IPS-18a (cell line): ENCODE results near the gene METTL13.

Source experiments
- H3K27ac ChIP-seq: one replicate; pipeline ENCODE4 v1.5.1; 2013; ENCODE audit warnings: low read length
- H3K27me3 ChIP-seq: one replicate; pipeline ENCODE4 v1.6.1; 2013; ENCODE audit warnings: mild to moderate bottlenecking, low read length; ENCODE audit not compliant: control insufficient read depth, insufficient read depth
- H3K36me3 ChIP-seq: one replicate; pipeline ENCODE4 v1.6.1; 2013; ENCODE audit warnings: low read depth, low read length; ENCODE audit not compliant: control insufficient read depth
- H3K4me1 ChIP-seq: one replicate; pipeline ENCODE4 v1.6.1; 2013; ENCODE audit warnings: low read depth, low read length; ENCODE audit not compliant: control insufficient read depth
- H3K4me3 ChIP-seq: one replicate; pipeline ENCODE4 v1.5.1; 2013; ENCODE audit warnings: low read length
- H3K9ac ChIP-seq: one replicate; pipeline ENCODE4 v1.6.1; 2013; ENCODE audit warnings: mild to moderate bottlenecking, low read length, moderate library complexity
- H3K9me3 ChIP-seq: one replicate; pipeline ENCODE4 v1.6.1; 2013; ENCODE audit warnings: low read depth, low read length; ENCODE audit not compliant: control insufficient read depth

METTL13 gene

DNA sequence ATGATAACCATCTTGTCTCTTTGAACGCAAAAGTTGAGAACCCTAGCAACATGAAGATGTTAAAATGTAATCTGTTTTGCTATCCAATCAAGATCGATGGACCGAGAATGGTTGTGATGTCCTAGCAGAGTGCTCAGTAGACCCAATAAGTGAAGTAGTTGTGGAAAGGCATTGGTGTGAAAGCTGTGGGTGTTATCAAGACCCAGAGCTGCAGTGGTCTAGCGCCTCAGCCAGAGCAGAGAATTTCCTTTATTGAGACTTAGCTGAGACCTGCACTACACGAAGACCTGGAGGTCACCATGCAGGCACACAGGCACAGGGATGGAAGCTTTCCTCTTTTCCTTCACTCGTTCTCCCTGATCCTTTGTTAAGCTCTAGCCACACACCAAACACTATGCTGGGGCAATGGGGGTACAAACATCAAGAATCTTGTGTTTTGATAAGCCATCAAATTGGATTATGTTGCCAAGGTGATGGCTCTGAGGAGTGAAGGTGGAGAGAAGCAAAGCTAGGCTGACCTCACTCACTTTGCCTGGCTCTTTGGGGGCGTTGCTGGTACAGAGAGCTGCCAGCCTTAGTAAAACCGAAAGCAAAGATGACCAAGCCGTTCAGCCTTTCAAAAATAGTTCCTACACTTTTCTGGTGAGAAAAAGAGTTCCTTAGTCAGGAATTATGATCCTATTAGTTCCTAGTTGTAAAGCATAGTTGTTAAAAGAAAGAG, 24.1 kb downstream of the METTL13 start:
- H3K36me3 ChIP-seq: no peaks in the 10 kb centered on the region
- H3K27me3 ChIP-seq: no peaks in the 10 kb centered on the region
- peaks cover 6% of the 10 kb centered on the region for H3K4me1 ChIP-seq
- no peak overlapping the region for H3K4me3 ChIP-seq
- H3K9ac ChIP-seq: no peak overlapping the region
- H3K9me3 ChIP-seq: no peaks in the 10 kb centered on the region
- H3K27ac ChIP-seq: no peak overlapping the region

- no peak overlapping the region for H3K27ac ChIP-seq
- H3K27me3 ChIP-seq: no peaks in the 10 kb centered on the region
These were observed 26.1 kb downstream of the METTL13 start for GRCh38 chr1:171807556-171807955.

DNA sequence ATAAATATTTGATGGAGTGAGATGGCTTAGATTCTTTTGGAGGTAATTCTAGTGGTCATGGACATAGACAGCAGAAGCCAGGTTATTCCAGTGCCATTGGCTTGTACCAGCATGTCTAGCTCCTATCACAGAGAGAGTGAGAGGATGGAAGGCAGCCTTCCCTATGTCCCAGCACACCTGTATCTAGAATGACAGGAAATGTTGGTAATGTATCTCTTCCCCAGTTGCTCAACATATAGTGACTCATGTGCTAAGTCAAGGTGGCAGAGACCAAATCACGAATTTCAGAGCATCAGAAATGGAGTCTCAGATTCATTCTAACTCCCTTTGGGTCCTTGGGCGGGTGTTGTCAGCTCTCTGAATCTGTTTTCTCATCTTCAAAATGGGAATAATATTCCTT, 28.4 kb downstream of the METTL13 start:
- H3K36me3 ChIP-seq: no peaks in the 10 kb centered on the region
- H3K4me1 ChIP-seq: no peaks in the 10 kb centered on the region
- no peak overlapping the region for H3K4me3 ChIP-seq
- no peak overlapping the region for H3K27ac ChIP-seq
- no peaks in the 10 kb centered on the region for H3K9me3 ChIP-seq
- H3K27me3 ChIP-seq: no peaks in the 10 kb centered on the region
- no peak overlapping the region for H3K9ac ChIP-seq

More at GRCh38 chr1:171807556-171807955, 26.1 kb downstream of the METTL13 start:
- Histone ChIP-seq H3K9me3 (no peaks in the 10 kb centered on the region), H3K36me3 (no peaks in the 10 kb centered on the region), H3K4me3 (no peak overlapping the region), H3K4me1 (no peaks in the 10 kb centered on the region), H3K9ac (no peak overlapping the region)

DNA sequence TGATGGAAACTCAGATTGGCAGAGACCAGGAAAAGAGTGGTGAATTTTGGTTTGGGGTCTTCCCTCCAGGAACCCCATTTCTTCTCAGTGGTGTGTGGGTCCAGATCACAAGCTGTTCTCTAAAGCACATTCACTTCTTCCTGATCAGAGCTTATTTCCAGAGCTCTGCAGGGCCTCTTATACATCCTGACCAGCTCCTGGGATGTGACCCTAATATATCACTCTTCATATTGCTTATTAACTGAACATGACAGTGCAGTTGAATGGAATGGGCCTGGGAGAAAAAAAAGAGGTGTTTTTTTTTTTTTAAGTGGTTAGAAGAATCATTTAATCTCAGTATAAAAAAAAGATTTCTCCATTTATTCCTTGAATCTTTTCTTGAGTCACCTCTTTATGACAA, 30.2 kb downstream of the METTL13 start:
- no peaks in the 10 kb centered on the region for H3K27me3 ChIP-seq
- H3K9me3 ChIP-seq: no peaks in the 10 kb centered on the region
- no peak overlapping the region for H3K27ac ChIP-seq
- no peak overlapping the region for H3K9ac ChIP-seq
- no peaks in the 10 kb centered on the region for H3K36me3 ChIP-seq
- H3K4me3 ChIP-seq: no peak overlapping the region
- no peaks in the 10 kb centered on the region for H3K4me1 ChIP-seq

- Histone ChIP-seq H3K4me3 (no peak overlapping the region), H3K9me3 (no peaks in the 10 kb centered on the region), H3K4me1 (peaks cover 11% of the 10 kb centered on the region), H3K27ac (no peak overlapping the region), H3K27me3 (no peaks in the 10 kb centered on the region), H3K9ac (no peak overlapping the region), H3K36me3 (no peaks in the 10 kb centered on the region)
These were observed 33.2 kb downstream of the METTL13 start for GRCh38 chr1:171814692-171815091.

GRCh38 chr1:171816300-171816901, 34.9 kb downstream of the METTL13 start:
- H3K9ac ChIP-seq: no peak overlapping the region
- H3K4me1 ChIP-seq: peaks cover 11% of the 10 kb centered on the region
- H3K27ac ChIP-seq: no peak overlapping the region
- H3K36me3 ChIP-seq: no peaks in the 10 kb centered on the region
- H3K4me3 ChIP-seq: no peak overlapping the region
- H3K27me3 ChIP-seq: no peaks in the 10 kb centered on the region
- no peaks in the 10 kb centered on the region for H3K9me3 ChIP-seq

GRCh38 chr1:171817511-171818265, 36.2 kb downstream of the METTL13 start:
- Histone ChIP-seq H3K9me3 (no peaks in the 10 kb centered on the region), H3K27me3 (no peaks in the 10 kb centered on the region), H3K4me1 (peaks cover 11% of the 10 kb centered on the region), H3K9ac (no peak overlapping the region), H3K36me3 (no peaks in the 10 kb centered on the region), H3K27ac (no peak overlapping the region), H3K4me3 (no peak overlapping the region)

- Histone ChIP-seq H3K36me3 (no peaks in the 10 kb centered on the region), H3K27ac (no peak overlapping the region), H3K4me1 (peaks cover 11% of the 10 kb centered on the region), H3K9me3 (no peaks in the 10 kb centered on the region), H3K4me3 (no peak overlapping the region), H3K9ac (no peak overlapping the region), H3K27me3 (no peaks in the 10 kb centered on the region)
These were observed 38.5 kb downstream of the METTL13 start for GRCh38 chr1:171819946-171820345.

GRCh38 chr1:171826973-171827372, 45.5 kb downstream of the METTL13 start:
- Histone ChIP-seq H3K36me3 (no peaks in the 10 kb centered on the region), H3K9me3 (peaks cover 4% of the 10 kb centered on the region), H3K27ac (no peak overlapping the region), H3K9ac (no peak overlapping the region), H3K27me3 (no peaks in the 10 kb centered on the region), H3K4me1 (no peaks in the 10 kb centered on the region), H3K4me3 (no peak overlapping the region)

- H3K27ac ChIP-seq: no peak overlapping the region
- H3K9ac ChIP-seq: no peak overlapping the region
- no peaks in the 10 kb centered on the region for H3K27me3 ChIP-seq
- no peaks in the 10 kb centered on the region for H3K4me1 ChIP-seq
- H3K9me3 ChIP-seq: peaks cover 4% of the 10 kb centered on the region
- no peak overlapping the region for H3K4me3 ChIP-seq
- H3K36me3 ChIP-seq: no peaks in the 10 kb centered on the region
These were observed 47.3 kb downstream of the METTL13 start for GRCh38 chr1:171828794-171829193.

GRCh38 chr1:171833091-171833825, 51.8 kb downstream of the METTL13 start:
- Histone ChIP-seq H3K27ac (no peak overlapping the region), H3K9ac (no peak overlapping the region), H3K36me3 (no peaks in the 10 kb centered on the region), H3K4me1 (no peaks in the 10 kb centered on the region), H3K4me3 (no peak overlapping the region), H3K9me3 (no peaks in the 10 kb centered on the region), H3K27me3 (no peaks in the 10 kb centered on the region)
